ENCODE measurements around the gene SH2D1A.
A peak's percentile ranks its signal among the peaks of the same experiment; 100 is the strongest.
"Not testable (repeated sequence)": the region's sequence is repeated elsewhere in the genome, so short reads cannot be mapped to it uniquely, and the experiment has no call there.

The SH2D1A gene

GRCh38 chrX:124358800-124359383 lies 12.5 kb downstream of the SH2D1A start:
- no peak for DNase-seq

GRCh38 chrX:124362072-124362471 lies 15.7 kb downstream of the SH2D1A start:
- no peak for DNase-seq

DNA sequence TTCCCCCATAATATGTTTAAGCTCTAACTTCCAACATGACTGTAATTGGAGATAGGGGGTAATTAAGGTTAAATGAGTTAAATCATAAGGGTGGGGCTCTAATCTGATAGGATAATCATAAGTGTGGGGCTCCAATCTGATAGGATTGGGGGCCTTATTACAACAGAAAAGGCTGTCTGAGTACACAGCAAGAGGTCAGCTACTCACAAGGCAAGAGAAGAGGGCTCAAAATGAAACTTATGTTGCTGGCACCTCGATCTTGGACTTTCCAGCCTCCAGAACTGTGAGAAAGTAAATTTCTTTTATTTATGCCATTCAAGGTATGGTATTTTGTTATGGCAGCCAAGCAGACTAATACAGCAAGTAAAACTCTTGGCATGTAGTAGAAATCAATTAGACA lies 16.4 kb downstream of the SH2D1A start:
- DNase-seq, result no peak

DNA sequence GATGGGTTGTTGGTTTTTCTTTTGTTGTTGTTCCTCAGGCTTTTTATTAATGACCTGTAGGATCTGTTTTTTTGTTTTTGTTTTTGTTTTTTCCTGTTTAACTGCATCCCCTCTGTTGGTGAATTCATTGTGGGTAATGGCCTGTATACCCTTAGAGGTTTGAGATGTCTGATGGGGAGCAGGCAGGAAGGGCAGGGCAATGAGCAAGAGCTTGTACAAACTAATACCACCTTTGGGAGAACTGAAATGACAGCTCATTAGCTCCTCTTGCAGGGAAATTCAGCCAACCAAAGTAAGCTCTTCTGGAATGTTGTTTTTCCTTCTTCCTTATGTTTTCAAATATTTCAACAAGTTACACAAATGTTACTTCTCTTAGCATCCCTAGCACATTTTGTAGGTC lies 23.4 kb downstream of the SH2D1A start:
- no peak for DNase-seq

- no peak for DNase-seq
Observed at GRCh38 chrX:124373348-124373747, 27.0 kb downstream of the SH2D1A start.

DNA sequence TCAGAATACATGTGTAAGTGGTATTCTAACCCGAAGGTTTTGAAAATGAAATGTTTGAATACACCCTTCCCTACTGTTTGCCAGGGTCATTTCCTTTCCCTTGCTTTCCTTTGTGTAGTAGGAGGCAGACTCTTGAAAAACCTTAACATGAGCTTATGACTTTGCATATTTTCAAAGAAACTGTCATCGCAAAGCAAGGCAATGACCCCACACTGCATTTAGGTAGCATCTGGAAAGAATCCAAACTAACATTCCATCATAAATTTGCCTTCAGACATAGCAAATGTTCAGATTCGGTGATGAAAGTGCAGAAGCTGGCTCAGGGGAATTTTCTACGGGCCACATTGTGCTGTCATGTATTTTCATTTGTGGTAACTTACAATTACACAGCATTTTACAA lies 32.3 kb downstream of the SH2D1A start:
- DNase-seq, result no peak

DNA sequence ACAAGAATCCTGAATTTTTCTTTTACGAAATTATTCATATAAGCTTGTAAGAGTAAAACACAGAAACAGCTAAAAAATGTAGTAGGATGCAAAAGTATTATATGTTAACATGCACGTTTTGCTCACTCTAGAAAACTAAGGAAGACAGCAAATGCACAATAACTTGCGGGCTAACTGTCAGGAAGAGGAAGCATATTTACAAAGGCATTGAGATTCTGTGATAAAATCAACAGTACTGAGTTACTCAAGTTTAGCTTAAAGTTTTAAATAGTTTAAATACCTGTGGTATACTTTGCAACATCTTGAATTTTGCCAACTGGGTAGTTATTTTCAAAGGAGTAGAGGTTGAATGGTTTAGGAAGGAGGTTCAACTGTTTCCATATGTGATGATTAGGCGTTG lies 37.0 kb downstream of the SH2D1A start:
- DNase-seq, result no peak

DNA sequence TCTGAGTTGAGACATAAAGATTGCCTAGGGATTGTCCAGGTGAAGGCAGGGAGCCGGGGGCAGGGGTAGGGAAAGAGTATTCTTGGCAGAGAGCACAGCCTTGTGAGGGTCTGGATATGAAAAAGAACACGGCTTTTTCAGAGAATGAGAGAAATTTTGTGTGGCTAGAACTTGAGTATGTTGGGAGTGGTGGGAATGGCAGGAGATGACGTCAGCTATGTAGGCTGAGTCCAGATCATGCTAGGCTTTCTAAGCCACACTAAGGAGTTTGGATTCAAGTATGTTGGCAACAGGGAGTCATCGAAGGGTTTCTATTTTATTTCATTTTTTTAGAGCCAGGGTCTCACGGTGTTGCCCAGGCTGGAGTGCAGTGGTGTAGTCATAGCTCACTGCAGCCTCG lies 40.0 kb downstream of the SH2D1A start:
- no peak for DNase-seq

GRCh38 chrX:124388562-124388961 lies 42.2 kb downstream of the SH2D1A start:
- DNase-seq, result peak; percentile 44

- DNase-seq, result no peak
Observed at GRCh38 chrX:124392794-124393193, 46.4 kb downstream of the SH2D1A start.

DNA sequence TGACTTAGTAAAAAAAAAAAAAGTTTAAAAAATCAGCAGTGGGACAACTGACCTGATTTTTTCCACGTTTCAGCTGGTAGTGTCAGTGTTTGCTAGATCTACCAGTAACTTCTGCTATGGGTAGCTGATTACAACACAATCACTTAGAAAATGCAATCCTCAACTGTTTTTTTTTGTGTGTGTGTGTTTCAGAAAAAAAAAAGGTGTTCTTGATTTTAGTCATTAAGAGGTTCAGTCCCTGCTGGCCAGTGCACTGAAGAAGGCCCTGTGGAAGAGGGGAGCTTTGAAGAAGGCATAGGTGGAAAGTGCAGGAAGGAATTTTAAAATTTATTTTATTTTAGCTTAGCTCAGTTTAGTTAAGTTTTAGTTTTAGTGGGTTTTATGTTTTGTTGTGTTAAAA lies 46.9 kb downstream of the SH2D1A start:
- no peak for DNase-seq

- no peak for DNase-seq
Observed at GRCh38 chrX:124393659-124394058, 47.3 kb downstream of the SH2D1A start.

DNA sequence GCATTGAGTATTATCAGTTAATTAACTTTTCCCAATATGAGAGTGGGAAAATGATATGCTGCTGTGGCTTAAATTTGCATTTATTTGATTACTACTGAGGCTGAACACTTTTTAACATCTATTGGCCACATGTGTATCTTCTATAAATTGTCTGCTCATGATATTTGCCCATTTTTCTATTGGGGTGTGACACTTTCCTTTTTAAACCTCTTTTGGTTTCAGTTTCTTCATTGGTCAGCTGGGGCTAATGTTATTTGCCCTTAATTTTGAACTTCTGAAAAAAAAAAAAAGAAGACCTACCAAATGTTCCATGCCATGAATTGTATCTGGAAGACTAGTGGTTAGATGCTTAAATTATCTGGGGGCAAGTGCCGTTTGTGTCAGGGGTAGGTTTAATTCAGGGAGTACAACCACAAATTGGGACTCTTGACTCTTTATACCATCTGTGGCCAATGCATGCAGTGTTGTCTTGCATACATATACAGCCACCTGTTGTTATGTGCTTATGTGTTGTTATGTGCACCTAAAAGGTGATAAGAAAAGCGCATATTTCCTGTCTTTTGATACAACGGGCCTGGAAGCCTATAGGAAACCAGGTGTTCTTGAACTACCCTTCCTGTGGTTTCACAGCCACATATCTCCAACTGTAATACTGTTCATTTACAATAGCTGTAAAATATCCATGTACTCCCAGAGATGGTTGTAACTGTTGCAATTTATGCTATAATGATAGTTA lies 49.0 kb downstream of the SH2D1A start:
- no peak for DNase-seq

- DNase-seq, result no peak
Observed at GRCh38 chrX:124401696-124402095, 55.3 kb downstream of the SH2D1A start.

GRCh38 chrX:124405868-124406267 lies 59.5 kb downstream of the SH2D1A start:
- DNase-seq, result no peak

DNA sequence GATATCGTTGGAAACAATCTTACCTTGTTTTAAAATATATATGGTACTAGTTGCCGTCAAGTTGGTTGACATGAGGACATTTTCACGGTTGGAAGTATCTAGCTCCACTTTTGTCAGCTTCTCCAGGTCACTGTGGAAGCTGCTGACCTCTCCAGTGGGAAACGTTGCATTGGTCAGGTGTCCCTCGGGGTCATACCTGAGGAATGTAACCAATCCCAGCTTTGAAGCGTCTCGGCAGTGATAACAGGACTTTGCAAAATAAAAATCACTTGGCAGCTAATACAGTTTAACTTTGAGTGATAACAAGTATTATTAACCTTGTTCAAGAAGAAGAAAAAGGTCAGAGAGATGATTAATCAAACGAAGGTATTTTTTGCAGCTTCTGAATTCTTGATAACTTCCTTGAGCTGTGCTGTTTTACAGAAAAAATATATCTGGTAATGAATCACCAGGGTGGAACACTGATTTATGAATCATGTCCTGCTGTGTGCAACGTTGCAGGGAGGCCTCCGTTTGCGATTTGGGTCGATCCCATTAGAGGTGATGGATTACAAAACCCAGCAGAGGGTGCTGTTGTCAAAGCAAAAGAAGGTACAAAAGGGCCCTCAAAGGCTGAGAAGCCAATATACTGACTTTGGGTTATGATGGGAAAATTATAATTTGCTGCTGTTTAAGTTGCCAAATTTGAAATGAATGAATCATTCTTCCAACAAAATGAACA lies 60.1 kb downstream of the SH2D1A start:
- peak; percentile 32 for DNase-seq

DNA sequence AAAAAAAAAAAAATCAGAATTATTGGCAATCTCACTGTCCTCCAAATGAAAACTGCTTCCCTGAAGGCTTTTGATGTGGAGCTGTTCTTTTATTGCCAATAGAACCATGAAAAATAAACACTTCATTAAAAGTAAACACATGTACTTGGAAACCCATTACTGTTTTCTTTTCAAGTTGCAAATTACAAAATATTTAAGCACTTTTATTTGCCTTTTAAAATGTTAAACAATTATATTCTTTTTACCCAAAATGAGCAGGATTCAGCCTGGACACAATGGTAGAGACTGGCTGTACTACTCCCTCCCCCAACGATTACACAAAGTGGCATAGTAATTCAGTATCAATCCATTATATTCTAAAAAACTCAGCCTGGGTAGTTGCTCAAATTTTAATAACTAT lies 60.9 kb downstream of the SH2D1A start:
- no peak for DNase-seq

DNA sequence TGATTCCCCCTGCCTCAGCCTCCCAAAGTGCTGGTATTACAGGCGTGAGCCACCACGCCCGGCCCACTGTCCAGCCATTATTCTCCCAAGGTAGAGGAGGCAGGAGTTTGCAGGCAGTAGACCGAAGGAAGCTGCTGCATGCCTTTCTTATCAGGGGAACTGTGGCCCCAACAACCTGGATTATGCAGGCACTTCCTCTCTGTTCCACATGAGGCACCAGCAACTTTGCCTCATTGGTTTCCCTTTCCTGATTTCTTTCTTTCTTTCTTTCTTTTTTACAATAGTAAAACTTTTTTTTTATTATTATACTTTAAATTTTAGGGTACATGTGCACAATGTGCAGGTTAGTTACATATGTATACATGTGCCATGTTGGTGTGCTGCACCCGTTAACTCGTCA lies 62.0 kb downstream of the SH2D1A start:
- DNase-seq, result not testable (repeated sequence)

GRCh38 chrX:124413244-124413643 lies 66.9 kb downstream of the SH2D1A start:
- no peak for DNase-seq

DNA sequence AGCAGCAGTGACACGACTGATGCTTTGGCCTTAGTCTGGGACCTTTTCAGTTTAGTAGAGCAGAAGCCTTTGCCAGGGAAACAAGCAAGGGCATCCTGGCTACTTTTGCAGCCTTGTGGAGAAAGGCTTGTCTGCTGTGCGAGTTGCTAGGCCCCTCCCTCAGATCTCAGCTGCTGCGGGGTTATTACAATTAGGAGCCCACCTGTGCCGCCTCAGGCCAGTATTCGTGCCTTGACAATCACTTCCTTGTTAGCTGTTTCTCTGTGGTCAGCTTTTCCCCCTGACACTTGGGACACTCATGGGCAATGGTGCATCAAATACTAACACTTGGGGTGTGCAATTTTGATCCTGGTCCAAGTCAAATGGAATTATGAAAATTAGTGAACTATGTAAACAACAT lies 67.9 kb downstream of the SH2D1A start:
- no peak for DNase-seq

GRCh38 chrX:124415115-124415800 lies 68.9 kb downstream of the SH2D1A start:
- DNase-seq, result no peak

- DNase-seq, result no peak
Observed at GRCh38 chrX:124421898-124422655, 75.7 kb downstream of the SH2D1A start.
